ENCODE measurements around the gene DBP.

- no peak for TF ChIP-seq CTCF (IDR thresholded peaks at IDR 0.05; ENCODE audit: low read length)
- no peak for TF ChIP-seq EZH2 (IDR thresholded peaks at IDR 0.05; ENCODE audit: borderline replicate concordance, low read length)
Measured at GRCh38 chr19:48671446-48671995, 34.3 kb upstream of the DBP start.

Measured in OCI-LY1 (cell line).